HG03432 (cell line): ENCODE results near the gene RPRD1A.
"Not testable (repeated sequence)": the region's sequence is repeated elsewhere in the genome, so short reads cannot be mapped to it uniquely, and the experiment has no call there.

Experiments used
- ATAC-seq: cut with Tn5 transposase; IDR thresholded peaks from one replicate; pipeline ENCODE4 v1.9.1; 2021; ENCODE audit warnings: mild to moderate bottlenecking, moderate library complexity; ENCODE audit not compliant: unreplicated experiment

The RPRD1A gene

DNA sequence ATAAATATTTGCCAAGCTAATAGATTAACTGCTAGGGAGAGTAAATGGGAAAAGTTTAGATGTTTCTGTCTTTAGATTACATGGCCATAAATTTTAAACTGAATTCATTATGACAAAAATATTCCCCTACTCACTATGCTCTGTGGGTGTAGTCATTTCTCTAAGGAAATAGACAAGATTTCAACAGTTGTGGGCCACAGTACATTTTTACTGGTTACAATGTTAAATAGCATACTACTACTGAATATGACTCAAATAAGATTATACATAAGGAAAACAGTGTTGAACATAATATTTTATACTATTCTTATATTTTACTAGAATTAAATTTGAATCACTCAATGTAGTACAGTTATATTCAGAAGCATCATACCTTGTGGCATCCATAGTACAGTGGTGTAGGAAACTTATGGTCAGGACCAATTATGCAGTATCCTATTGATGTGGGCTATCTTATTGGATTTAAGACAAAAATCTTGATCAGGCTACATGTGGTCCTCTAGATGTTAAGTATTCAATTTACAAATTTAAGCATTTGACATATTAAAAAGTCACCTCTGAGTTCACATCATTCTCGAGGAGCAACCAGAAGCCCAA lies 33.0 kb downstream of the RPRD1A start:
- ATAC-seq, result no peak

DNA sequence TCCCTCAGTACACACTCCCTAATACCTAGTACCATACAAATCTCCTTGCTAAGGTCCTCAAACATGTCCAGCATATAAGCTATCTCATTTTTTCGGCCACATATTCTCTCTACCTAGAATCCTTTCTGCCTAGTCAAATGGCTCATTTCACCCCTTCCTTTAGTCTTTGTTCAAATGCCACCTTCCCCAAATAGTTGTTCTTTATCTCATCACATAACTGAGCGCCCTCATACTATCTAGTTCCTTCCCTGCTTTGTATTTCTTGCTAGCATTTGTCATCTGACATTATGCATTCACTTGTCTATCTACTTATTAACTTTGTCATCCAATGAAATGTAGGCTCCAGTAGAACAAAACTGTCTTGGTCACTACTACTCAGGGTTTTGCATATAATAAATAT lies 35.5 kb downstream of the RPRD1A start:
- no peak for ATAC-seq

DNA sequence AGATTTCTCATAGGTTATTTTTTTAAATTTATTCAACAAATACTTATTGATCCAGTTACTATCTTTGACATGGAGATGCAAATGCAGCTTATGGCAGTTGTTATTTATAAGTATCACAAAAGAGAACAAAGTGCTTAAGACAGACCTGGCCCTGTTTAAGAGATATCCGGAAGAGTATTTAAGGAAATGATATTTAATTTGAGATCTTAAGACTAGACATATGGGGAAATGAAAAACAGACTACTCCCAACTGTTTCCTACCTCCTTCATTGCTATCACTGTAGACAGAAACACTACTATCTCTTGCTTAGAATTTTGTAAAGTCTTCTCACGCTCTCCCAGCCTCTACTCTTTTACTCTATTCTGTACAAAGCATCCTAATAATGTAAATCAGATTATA lies 36.0 kb downstream of the RPRD1A start:
- no peak for ATAC-seq

DNA sequence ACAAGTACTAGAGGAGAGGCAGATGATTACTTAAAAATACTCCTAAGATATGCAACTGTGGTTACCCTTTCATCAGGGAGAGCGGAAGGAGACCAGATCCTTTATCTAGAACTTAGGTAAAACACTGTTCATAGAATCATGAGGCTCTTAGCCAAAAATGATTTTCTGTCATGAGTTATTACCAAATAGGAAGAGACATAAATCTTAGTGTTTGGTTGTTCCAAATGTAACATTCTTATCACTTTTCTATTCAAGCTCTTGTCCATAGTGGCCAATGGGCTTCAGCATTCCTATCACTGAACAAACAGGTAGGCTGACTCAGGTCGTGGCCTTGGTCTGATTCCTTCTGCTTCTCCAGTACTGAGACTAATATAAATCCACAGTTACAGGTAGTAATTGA lies 38.5 kb downstream of the RPRD1A start:
- ATAC-seq, result no peak

DNA sequence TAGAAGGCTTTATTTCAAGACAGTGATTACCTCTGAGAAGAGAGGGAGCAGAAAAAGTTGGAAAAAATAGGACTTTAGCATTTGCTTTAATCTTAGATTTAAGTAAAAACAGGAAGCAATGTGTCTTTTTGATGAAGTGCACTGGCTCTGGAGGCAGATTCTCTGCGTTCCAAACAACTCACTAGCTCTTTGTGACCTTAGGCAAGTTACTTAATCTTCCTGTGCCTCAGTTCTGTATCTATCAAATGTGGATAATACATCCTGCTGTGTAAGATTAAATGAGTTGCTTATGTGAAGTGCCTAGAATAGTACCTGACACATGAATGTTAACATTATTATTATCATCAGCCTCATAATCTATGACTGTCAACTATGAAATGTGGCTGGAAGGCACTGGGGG lies 42.3 kb downstream of the RPRD1A start:
- no peak for ATAC-seq

DNA sequence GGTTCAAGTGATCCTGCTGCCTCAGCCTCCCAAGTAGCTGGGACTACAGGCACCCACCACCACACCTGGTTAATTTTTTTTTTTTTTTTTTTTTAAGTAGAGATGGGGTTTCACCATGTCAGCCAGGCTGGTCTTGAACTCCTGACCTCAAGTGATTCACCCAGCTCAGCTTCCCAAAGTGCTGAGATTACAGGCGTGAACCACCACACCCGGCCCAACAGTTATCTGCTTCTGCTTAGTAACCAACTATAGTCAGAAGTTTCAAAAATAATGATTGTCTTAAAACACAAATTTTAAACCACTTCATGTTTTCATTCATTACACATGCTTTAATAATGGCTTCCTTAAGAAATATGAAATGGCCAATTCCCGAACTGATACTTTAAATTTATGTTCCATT lies 43.1 kb downstream of the RPRD1A start:
- not testable (repeated sequence) for ATAC-seq

DNA sequence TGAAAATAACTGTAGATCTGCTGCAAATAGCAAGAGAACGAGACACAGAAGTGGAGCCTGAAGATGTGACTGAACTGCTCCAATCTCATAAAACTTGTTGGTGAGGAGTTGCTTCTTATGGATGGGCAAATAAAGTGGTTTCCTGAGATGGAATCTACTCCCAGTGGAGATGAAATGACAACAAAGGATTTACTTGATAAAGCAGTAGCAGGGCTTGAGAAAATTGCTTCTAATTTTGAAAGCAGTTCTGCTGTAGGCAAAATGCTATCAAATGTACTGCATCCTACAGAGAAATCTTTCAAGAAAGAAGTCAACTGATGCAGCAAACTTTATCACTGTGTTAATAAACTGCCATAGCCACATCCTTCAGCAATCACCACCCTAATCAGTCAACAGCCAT lies 44.0 kb downstream of the RPRD1A start:
- ATAC-seq, result no peak

DNA sequence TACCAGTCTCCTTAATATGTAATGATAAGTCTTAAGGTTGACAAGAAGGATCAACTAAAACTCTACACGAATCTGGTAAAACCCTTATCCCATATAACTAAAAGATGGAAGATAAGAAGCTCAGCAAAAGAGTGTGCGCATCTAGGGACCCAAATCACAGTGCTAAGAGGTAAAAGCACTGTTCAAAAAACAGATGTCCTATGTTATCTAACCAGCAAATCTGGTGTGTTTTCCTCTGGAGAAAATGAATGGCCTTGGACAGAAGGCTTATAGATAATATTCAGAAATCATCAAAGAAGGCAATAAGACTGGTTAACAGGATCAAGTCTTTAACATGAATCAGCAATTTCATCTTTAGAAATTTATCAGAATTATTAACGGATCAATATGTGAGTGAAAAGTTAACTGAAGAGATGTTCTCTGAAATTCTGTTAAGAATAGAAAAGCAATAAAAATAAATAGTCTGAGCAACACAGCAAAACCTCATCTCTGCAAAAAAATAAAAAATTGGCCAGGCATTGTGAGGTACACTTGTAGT lies 47.1 kb downstream of the RPRD1A start:
- no peak for ATAC-seq

DNA sequence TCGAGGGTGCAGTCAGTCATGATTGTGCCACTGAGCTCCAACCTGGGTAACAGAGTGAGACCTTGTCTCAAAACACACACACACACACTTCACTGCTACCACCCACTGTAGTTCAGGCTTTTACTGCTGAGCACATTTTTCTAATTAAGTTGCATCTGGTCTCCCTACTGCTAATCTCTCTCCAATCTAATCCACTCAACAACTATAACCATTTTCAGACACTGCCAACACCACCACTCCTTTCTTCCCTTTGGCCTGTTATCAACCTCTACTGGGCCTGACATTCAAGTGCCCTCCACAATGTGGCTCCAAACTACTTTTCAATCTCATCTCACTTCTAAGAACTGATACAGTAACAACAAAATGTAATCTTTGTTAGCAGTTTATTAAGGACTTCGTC lies 50.1 kb downstream of the RPRD1A start:
- ATAC-seq, result no peak

DNA sequence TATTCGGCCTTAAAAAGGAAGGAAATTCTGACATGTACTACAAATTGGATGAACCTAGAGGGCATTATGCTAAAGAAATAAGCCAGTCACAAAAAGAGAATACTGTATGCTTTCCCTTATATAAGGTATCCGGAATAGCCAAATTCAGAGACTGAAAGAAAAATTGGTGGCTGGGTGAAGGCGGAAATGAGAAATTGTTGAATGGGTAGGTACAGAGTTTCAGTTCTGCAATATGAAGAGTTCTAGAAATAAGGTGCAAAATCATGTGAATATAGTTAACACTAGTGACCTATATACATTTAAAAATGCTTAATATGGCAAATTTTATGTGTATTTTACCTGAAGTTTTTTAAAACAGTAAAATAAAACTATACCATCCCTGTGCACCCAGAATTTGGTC lies 51.7 kb downstream of the RPRD1A start:
- peak; percentile 94 for ATAC-seq

DNA sequence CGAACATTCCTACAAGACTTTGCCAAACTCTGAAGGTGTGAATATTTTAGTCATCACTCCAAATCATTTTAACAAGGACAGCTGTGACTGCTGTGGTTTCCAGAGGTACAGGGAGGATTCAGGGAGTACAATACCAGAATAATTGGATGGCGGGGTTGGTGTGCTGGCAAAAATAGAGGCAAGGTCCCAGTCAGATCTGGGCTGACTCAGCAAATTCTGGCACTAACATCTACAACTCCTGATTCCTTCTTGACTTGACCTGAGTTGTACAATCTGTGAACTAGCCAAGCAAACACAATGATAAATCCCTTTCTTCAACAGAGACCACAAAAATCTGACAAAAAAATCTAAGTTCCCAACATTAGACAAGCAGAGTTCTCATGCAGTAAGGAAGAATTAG lies 54.5 kb downstream of the RPRD1A start:
- no peak for ATAC-seq

DNA sequence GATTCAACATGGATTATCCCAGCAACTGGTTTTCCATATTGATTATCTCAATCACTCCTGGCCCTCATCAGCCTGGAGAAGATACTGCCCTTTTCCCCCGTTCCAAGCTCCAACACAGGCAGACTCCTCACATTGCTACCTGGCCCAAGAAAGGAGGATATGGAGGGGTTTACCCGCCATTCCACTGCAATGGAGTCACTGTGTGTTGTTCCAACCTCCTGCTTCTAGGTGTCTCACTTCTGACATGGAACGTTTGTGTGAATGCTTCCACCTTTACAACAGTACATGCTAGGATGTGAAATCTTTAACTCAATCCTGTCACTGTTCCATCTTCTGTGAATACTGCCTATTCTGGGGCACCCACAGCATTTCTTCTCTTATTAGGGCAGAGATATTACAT lies 58.1 kb downstream of the RPRD1A start:
- no peak for ATAC-seq

DNA sequence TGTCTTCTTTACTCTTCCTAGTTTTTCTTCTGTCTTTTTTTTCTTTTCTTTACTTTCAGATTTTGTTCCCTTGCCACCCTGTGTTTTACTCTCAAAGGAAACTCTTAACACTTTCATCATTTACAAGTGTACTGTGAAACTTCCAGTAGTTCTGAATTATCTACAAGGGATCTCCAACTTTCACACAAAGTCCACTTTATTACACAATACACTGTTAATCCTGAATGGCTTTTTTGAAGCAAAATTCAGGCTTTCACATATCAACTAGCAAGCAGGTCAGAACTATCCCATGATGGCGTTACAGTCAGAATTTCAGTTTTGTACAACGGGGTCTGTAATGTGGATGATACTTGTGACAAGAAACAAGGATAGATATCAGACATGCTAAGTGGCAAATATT lies 60.4 kb downstream of the RPRD1A start:
- ATAC-seq, result no peak

DNA sequence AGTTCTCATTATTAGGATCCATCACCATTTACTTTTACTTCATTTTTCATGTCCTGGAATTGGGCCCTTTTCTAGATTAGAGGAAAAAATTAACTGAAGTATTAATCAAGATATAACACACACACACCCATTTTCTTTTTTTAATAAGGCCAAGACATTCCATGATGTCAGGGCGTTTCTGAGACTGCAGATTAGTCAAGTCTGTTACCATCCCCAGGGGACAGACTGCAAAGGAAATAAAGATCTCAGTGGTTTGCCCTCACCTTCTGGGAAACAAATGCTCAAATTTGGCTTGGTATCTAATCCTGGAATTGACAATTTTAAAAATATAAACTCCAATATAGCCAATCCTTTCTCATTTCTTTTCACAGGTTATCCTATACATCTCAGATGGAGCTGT lies 67.4 kb downstream of the RPRD1A start:
- no peak for ATAC-seq

DNA sequence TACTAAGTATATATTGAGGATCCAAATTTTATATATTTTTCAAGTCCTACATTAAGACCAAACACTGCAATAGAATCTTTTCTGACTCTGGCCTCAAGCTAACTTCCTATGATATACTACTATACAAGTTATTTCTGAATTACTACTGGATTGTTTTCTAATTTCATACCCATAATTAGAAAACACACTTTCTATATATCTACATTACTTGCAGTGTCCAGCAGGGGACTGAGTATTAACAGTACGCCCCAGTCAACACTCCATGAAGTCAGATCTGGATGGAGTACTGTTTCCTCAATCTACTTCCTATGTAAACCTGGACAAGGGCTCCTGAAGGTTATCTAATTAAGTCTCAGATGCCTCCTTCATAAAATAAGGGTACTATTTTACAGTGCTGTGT lies 68.4 kb downstream of the RPRD1A start:
- no peak for ATAC-seq

DNA sequence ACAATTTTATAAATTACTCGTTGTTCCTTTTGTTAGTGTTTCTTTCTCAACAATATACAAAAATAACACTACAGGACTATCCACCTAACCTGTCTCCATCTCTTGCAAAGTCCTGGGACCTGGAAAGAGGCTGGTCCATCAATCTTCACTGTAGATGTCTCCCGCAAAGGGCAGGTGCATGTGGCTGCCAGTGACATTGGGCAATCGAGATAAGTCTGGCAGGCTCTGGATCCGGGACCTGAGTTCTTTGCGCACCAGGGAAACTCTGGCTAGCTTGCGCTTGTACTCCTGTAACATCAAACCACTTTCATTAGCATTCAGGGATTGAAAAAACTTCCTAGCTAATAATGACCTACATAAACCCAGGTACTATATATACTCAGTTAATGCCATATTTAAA lies 74.3 kb downstream of the RPRD1A start:
- ATAC-seq, result no peak

DNA sequence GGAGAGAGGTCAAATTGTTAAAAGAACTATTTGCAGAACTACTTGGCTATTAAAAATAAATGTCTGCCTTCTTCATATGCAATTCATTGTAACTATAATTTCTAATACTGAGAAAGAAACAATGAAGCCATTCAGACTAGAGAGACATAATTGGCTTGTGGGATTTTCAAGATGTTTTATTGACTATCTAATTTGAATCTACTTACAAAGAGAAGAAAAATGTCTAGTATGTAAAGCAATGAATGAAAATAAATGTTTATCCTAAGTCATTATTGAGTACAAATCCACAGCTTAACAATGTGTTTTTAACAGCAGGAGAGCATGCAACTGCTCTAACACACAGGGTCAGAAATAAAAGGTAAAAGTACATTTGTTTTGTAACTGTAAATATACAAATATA lies 75.7 kb downstream of the RPRD1A start:
- ATAC-seq, result no peak

DNA sequence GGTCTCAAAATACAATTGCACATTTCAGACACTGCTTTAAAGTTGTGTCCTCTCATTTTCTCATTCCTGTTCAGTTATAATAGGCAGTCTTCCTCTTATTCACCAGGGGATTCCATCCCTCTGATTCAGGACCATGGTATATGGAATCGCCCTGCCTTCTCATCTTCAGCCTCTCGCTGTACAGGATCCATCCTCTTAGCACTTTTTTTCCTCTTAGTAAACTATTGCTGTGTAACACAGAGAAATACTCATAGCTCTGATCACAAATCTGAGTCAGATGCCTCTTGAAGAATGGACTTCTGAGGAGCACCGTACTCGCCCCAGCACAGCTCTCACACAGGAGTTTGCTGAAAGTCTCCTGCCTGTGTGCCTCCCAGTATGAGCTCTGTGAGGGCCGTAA lies 83.5 kb downstream of the RPRD1A start:
- no peak for ATAC-seq

DNA sequence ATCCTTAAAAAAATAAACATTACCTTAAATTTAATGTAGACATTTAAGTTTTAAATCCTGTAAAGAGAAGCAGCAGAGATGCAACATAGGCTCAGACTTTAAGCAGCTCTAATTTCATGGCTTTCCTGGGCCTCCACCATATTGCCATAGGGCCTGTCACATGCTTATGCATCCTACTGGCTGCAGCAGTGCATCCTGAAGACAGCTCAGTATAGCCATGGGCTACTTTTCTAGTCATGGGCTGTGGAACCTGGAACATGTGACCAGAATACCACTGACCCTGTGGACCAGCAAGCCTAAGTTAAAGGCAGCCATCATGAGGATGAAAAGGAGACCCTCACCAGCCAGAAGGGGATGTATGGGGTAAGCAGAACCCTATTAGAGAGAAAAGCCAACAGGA lies 84.2 kb downstream of the RPRD1A start:
- ATAC-seq, result no peak

DNA sequence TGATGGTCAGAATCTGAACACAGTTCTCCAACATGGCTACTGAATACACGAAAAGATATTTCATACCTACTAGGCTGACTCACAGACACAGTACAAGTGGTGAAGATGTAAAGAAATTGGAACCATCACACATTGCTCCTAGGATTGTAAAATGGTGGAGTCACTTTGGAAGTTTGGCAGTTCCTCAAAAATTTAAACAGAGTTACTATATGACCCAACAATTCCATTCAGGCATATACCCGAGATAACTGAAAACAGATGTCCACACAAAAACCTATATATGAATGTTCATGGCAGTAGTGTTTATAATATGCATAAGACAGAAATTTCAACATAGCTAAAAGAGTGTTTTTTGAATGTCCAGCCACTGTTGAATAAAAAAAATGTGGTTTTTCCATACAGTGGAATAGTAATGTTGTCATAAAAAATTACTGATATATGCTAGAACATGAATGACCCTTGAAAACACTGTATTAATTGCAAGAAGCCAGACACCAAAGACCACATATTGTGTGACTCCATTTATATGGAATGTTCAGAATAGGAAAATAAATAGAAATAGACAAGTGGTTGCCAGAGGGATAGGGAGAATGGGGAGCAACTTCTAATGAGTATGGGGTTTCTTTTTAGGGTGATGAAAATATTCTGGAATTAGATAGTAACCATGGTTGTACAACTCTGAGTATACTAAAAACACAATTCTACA lies 84.8 kb downstream of the RPRD1A start:
- ATAC-seq, result no peak

DNA sequence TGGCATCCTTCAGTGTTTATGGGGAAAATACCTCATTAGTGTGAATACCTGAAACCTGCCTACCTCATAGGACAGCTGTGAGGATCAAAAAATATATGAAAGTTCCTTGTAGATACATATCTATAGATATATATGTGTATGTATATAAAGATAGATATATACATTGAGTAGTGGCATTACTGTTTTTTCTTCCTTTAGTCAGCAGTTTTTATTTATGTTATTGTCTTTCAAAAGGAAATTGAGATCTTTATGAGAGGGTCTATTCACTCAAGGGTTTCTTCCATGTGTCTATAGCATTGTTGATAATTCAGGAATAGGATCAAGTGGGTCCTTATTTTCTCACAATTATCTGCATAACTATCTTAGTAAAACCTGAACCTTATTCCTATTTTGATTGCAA lies 88.2 kb downstream of the RPRD1A start:
- no peak for ATAC-seq

DNA sequence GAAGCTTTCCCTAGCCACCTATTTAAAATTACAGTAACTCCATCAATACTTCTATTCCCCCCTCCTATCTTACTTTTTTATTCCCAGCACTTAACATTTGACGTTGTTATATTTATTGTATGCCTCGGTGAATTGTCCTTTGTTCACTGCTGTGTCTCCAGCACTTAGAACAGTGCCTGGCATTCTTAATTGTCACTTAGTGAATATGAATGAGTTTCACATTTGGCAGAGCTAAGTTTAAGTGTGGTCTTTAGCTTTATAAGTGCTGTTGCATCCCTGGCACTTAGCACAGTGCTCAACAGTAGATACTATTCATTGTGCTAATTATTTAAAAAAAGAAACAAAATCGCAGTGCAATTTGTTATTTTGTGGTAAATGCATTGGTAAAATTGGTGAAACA lies 93.2 kb downstream of the RPRD1A start:
- ATAC-seq, result no peak

DNA sequence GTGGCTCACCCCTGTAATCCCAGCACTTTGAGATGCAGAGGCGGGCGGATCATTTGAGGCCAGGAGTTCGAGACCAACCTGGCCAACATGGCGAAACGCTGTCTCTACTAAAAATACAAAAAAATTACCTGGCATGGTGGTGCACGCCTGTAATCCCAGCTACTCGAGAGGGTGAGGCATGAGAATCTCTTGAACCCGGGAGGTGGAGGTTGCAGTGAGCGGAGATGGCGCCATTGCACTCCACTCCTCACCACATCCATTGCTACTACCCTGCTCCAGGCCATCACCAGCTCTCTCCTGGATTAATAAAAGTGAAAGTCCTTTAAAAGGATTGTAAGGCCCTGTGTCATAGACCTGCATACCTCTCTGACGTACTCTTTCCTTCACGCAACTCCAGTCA lies 93.7 kb downstream of the RPRD1A start:
- ATAC-seq, result no peak
